ENCODE data around the gene KLF5. TPM values are rescaled to one million over a fixed set of nuclear protein-coding genes. Genes with fewer than 3 reads are reported as not detected.
A peak's percentile ranks its signal among the peaks of the same experiment; 100 is the strongest.

The KLF5 gene
- total RNA-seq, 2 experiments from 2014 or later: 0.29 to 0.82 TPM

- H4K20me1 ChIP-seq (ENCODE audit: insufficient read depth, low read length): no peaks in the 10 kb centered on the region; the same call in 1 of the 2 replicates
- no peaks in the 10 kb centered on the region for H3K4me1 ChIP-seq (ENCODE audit: insufficient read depth, low read length, poor library complexity, severe bottlenecking)
- TF ChIP-seq CTCF (conservative IDR thresholded peaks at IDR 0.05; ENCODE audit: low read length): no peak
- no peak for TF ChIP-seq EZH2phosphoT487 (IDR thresholded peaks at IDR 0.05; ENCODE audit: borderline replicate concordance, low read depth, low read length)
- H3K9me2 ChIP-seq (ENCODE audit: insufficient read depth, low read length): no peaks in the 10 kb centered on the region
- ChIA-PET CTCF (ENCODE audit: unreplicated experiment) (no interaction called here), POLR2A (no interaction called here)
- H3K4me3 ChIP-seq (ENCODE audit: low read depth, low read length, poor library complexity, severe bottlenecking): peak overlapping the region; percentile 64
- H3K79me2 ChIP-seq (ENCODE audit: insufficient read depth, low read depth, low read length): no peaks in the 10 kb centered on the region
- intact Hi-C loops (cut with micrococcal nuclease; ENCODE audit: unreplicated experiment): no loop called here
- H3K27ac ChIP-seq (ENCODE audit: low read depth, low read length, poor library complexity, severe bottlenecking): no peak overlapping the region
- BruUV-seq (replicated peaks): no TSS peak
- peak overlapping the region; percentile 30; the same call in 1 of the 2 replicates for H2AFZ ChIP-seq (ENCODE audit: low read length)
- DNase-seq (ENCODE audit: low spot score): no peak
- H3K36me3 ChIP-seq (ENCODE audit: insufficient read depth, low read length): no peaks in the 10 kb centered on the region
- H3K4me2 ChIP-seq (ENCODE audit: low read length): peak overlapping the region; percentile 66
- H3K9me3 ChIP-seq (ENCODE audit: low read length): no peaks in the 10 kb centered on the region
These were observed 421 bp upstream of the KLF5 start for GRCh38 chr13:73058432-73058735.

- no peak overlapping the region for H2AFZ ChIP-seq (ENCODE audit: low read length)
- DNase-seq (ENCODE audit: low spot score): peak; percentile 20
- peak overlapping the region; percentile 64 for H3K4me3 ChIP-seq (ENCODE audit: low read depth, low read length, poor library complexity, severe bottlenecking)
- H3K4me2 ChIP-seq (ENCODE audit: low read length): peak overlapping the region; percentile 66; the same call in 1 of the 2 replicates
- ChIA-PET CTCF (ENCODE audit: unreplicated experiment) (no interaction called here), POLR2A (interaction anchor here (0.7 kb wide), 1 partner anchor 239 kb away, joined by 5 read pairs; no protein-coding TSS in a partner anchor)
- TF ChIP-seq CTCF (conservative IDR thresholded peaks at IDR 0.05; ENCODE audit: low read length) (no peak), EZH2phosphoT487 (IDR thresholded peaks at IDR 0.05; ENCODE audit: borderline replicate concordance, low read depth, low read length) (no peak; the same call in 1 of the 2 replicates)
- H3K36me3 ChIP-seq (ENCODE audit: insufficient read depth, low read length): no peaks in the 10 kb centered on the region
- no peaks in the 10 kb centered on the region for H3K9me2 ChIP-seq (ENCODE audit: insufficient read depth, low read length)
- no peak overlapping the region for H3K27ac ChIP-seq (ENCODE audit: low read depth, low read length, poor library complexity, severe bottlenecking)
- no peaks in the 10 kb centered on the region for H3K4me1 ChIP-seq (ENCODE audit: insufficient read depth, low read length, poor library complexity, severe bottlenecking)
- no peaks in the 10 kb centered on the region; the same call in 1 of the 2 replicates for H4K20me1 ChIP-seq (ENCODE audit: insufficient read depth, low read length)
- no peaks in the 10 kb centered on the region for H3K9me3 ChIP-seq (ENCODE audit: low read length)
- no TSS peak for BruUV-seq (replicated peaks)
- intact Hi-C loops (cut with micrococcal nuclease; ENCODE audit: unreplicated experiment): no loop called here
- H3K79me2 ChIP-seq (ENCODE audit: insufficient read depth, low read depth, low read length): no peaks in the 10 kb centered on the region
These were observed 850 bp downstream of the KLF5 start for GRCh38 chr13:73059460-73060250.
